Hepatocyte (in vitro differentiated cells): ENCODE data around the gene ANTXR2.

Source experiments
- EZH2 ChIP-seq: fragments of 200-600 bp; sonication (generic); IDR thresholded peaks from 2 replicates; pipeline ENCODE4 v1.6.1; 2016; ENCODE audit warnings: antibody characterized with exemption, mild to moderate bottlenecking, borderline replicate concordance
- EZH2phosphoT487 ChIP-seq: fragments of 200-600 bp; sonication (generic); IDR thresholded peaks from one replicate; pipeline ENCODE4 v1.6.1; 2018; ENCODE audit warnings: antibody characterized with exemption, mild to moderate bottlenecking, low read depth, moderate library complexity; ENCODE audit not compliant: unreplicated experiment, severe bottlenecking

GRCh38 chr4:79917246-79917645, 155.8 kb downstream of the ANTXR2 start:
- TF ChIP-seq EZH2 (no peak), EZH2phosphoT487 (no peak)
